ENCODE results near the gene PTMS. TPM values are rescaled to one million over a fixed set of nuclear protein-coding genes. Genes with fewer than 3 reads are reported as not detected.
A peak's percentile ranks its signal among the peaks of the same experiment; 100 is the strongest.

The PTMS gene
- total RNA-seq = 100 to 1,000 TPM in 2 of 4 donors, 10 to 100 TPM in 2; 91.6 to 131 (median 114) TPM

GRCh38 chr12:6765634-6766581 lies at the start of gene PTMS:
Gene PTMS, plus strand, starts transcription at chr12:6766363. Its CDS starts 343 bp downstream, at chr12:6766706.
- intact Hi-C loops (cut with DNase I; ENCODE audit: low total_unique reads) = no loop called here
- WGBS, 2 donors = 3 to 4% methylated on average over 33 to 53 of the region's 63 CpGs
- DNase-seq (ENCODE audit: low spot score in 2 of 2) = peak; percentile 62 to 95
- peak within 1 kb of the TSS; percentile 58 for H3K4me3 ChIP-seq (ENCODE audit: low read depth, poor library complexity, severe bottlenecking)
- TF ChIP-seq CTCF (IDR thresholded peaks at IDR 0.05) (no peak), POLR2A (IDR thresholded peaks at IDR 0.05) (peak in 1 of 2 donors; percentile 75)

GRCh38 chr12:6716874-6717437 lies 49.2 kb upstream of the PTMS start:
- no peak for DNase-seq (ENCODE audit: low spot score in 2 of 2)
- no peak overlapping the region for H3K4me3 ChIP-seq (ENCODE audit: low read depth, poor library complexity, severe bottlenecking)
- 88 to 90% methylated on average over 10 of the region's 10 CpGs for WGBS, 2 donors
- no peak for TF ChIP-seq CTCF (IDR thresholded peaks at IDR 0.05)
- no peak for TF ChIP-seq POLR2A (IDR thresholded peaks at IDR 0.05)
- intact Hi-C loops (cut with DNase I; ENCODE audit: low total_unique reads) = no loop called here

GRCh38 chr12:6722863-6723262 lies 43.3 kb upstream of the PTMS start:
- DNase-seq (ENCODE audit: low spot score in 2 of 2) = no peak
- H3K4me3 ChIP-seq (ENCODE audit: low read depth, poor library complexity, severe bottlenecking) = no peak overlapping the region
- 84 to 87% methylated on average over 3 of the region's 3 CpGs for WGBS, 2 donors
- TF ChIP-seq CTCF (IDR thresholded peaks at IDR 0.05) (no peak), POLR2A (IDR thresholded peaks at IDR 0.05) (no peak)
- intact Hi-C loops (cut with DNase I; ENCODE audit: low total_unique reads) = no loop called here

- DNase-seq (ENCODE audit: low spot score in 2 of 2) = peak; percentile 98 to 99
- TF ChIP-seq CTCF (IDR thresholded peaks at IDR 0.05) (no peak), POLR2A (IDR thresholded peaks at IDR 0.05) (peak in 1 of 2 donors; percentile 29)
Observed at GRCh38 chr12:6723607-6724408, 42.4 kb upstream of the PTMS start, which contains the start of gene COPS7A. Gene COPS7A, plus strand, starts transcription at chr12:6724046. Its CDS starts 611 bp downstream, at chr12:6724657.

GRCh38 chr12:6724409-6724797 lies 41.8 kb upstream of the PTMS start:
- TF ChIP-seq POLR2A (IDR thresholded peaks at IDR 0.05) (no peak), CTCF (IDR thresholded peaks at IDR 0.05) (no peak)
- WGBS, 2 donors = 5 to 10% methylated on average over 10 of the region's 10 CpGs
- peak in 1 of 2 donors; percentile 21 for DNase-seq (ENCODE audit: low spot score in 2 of 2)
- no peak overlapping the region for H3K4me3 ChIP-seq (ENCODE audit: low read depth, poor library complexity, severe bottlenecking)
- intact Hi-C loops (cut with DNase I; ENCODE audit: low total_unique reads) = no loop called here

More at GRCh38 chr12:6723607-6724408, 42.4 kb upstream of the PTMS start, which contains the start of gene COPS7A:
- 0% methylated on average over 41 to 46 of the region's 49 CpGs for WGBS, 2 donors
- peak within 1 kb of the TSS; percentile 23 for H3K4me3 ChIP-seq (ENCODE audit: low read depth, poor library complexity, severe bottlenecking)
- intact Hi-C loops (cut with DNase I; ENCODE audit: low total_unique reads) = no loop called here
